Vagina (tissue), 2 donors: ENCODE data around the gene KCNC3. TPM values are rescaled to one million over a fixed set of nuclear protein-coding genes. Genes with fewer than 3 reads are reported as not detected.

Experiments
- DNase-seq, 2 donors: peaks; one replicate each; pipeline ENCODE4 v3.0.0-alpha.2; 2017; ENCODE audit errors: extremely low spot score in 2 of 2
- H3K27ac ChIP-seq: fragments of 200-600 bp; sonication (generic); one replicate; pipeline ENCODE4 v1.5.1; 2019
- H3K27me3 ChIP-seq: fragments of 200-600 bp; sonication (generic); one replicate; pipeline ENCODE4 v1.5.1; 2019
- H3K36me3 ChIP-seq, 2 donors: fragments of 200-600 bp; sonication (generic); one replicate each; pipeline ENCODE4 v1.5.1; 2017 to 2019
- H3K4me1 ChIP-seq: fragments of 200-600 bp; sonication (generic); one replicate; pipeline ENCODE4 v1.5.1; 2019
- H3K4me3 ChIP-seq, 2 donors: fragments of 200-600 bp; sonication (generic); 1 replicate in 1 of 2; 2 replicates in 1 of 2; pipeline ENCODE4 v1.5.1; 2016 to 2019
- H3K9me3 ChIP-seq: fragments of 200-600 bp; sonication (generic); one replicate; pipeline ENCODE4 v1.5.1; 2019
- POLR2A ChIP-seq, 2 donors: fragments of 450-650 bp; IDR thresholded peaks; one replicate each; pipeline ENCODE4 v1.6.1; 2017; ENCODE audit warnings: antibody characterized with exemption in 2 of 2, mild to moderate bottlenecking in 2 of 2, moderate library complexity in 2 of 2
- POLR2AphosphoS5 ChIP-seq, 2 donors: sonication (generic); formaldehyde crosslinking; IDR thresholded peaks; one replicate each; pipeline ENCODE4 v1.9.0; 2017; ENCODE audit warnings: antibody characterized with exemption in 2 of 2, mild to moderate bottlenecking in 2 of 2, low read depth in 1 of 2; ENCODE audit not compliant: insufficient read depth in 1 of 2
- intact Hi-C: fragments of 100-400 bp; cut with DNase I; formaldehyde crosslinking; loops from one replicate; pipeline ENCODE4 v1.15.1; 2023
- total RNA-seq: library from RNA; depleted of rRNA; stranded (reverse); fragments of >200 nt; gene quantifications from one replicate; pipeline ENCODE4 v1.2.3, GENCODE V29; 2016
- TF ChIP-seq, protein P1 (sequence below), 3 experiments: fragments of 450-650 bp in 2 of 3; fragments of 200-600 bp in 1 of 3; sonication (generic) in 1 of 3; IDR thresholded peaks; one replicate each; pipeline ENCODE4 v1.5.1; 2017 to 2019; ENCODE audit warnings: antibody characterized with exemption in 3 of 3, mild to moderate bottlenecking in 2 of 3, moderate library complexity in 2 of 3

KCNC3 gene
- total RNA-seq, 1 donor from 2014 or later = 0.98 TPM

DNA sequence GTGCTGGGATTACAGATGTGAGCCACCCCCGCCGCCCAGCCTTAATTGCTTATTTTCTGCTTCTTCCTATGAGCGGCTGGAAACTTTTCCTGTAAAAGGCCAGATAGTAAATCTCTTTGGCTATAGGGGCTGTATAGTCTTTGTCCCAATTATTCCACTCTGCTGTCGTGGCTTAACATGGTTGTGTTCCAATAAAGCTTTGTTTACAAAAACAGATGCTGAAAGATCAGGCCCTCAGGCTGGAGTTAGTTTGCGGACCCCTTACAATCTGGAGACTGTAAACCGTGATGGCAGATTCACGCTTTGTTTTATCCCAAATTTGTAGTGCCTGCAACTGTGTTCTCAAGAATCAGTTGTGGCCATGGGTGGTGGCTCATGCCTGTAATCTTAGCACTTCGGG lies 10.7 kb downstream of the KCNC3 start:
- peaks cover 11% of the 10 kb centered on the region for H3K27me3 ChIP-seq
- no peaks in the 10 kb centered on the region for H3K9me3 ChIP-seq
- TF ChIP-seq, protein P1, sequence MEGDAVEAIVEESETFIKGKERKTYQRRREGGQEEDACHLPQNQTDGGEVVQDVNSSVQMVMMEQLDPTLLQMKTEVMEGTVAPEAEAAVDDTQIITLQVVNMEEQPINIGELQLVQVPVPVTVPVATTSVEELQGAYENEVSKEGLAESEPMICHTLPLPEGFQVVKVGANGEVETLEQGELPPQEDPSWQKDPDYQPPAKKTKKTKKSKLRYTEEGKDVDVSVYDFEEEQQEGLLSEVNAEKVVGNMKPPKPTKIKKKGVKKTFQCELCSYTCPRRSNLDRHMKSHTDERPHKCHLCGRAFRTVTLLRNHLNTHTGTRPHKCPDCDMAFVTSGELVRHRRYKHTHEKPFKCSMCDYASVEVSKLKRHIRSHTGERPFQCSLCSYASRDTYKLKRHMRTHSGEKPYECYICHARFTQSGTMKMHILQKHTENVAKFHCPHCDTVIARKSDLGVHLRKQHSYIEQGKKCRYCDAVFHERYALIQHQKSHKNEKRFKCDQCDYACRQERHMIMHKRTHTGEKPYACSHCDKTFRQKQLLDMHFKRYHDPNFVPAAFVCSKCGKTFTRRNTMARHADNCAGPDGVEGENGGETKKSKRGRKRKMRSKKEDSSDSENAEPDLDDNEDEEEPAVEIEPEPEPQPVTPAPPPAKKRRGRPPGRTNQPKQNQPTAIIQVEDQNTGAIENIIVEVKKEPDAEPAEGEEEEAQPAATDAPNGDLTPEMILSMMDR (IDR thresholded peaks at IDR 0.05) = no peak
- TF ChIP-seq POLR2AphosphoS5 (IDR thresholded peaks at IDR 0.05; ENCODE audit: insufficient read depth in 1 of 2, low read depth in 1 of 2) (no peak), POLR2A (IDR thresholded peaks at IDR 0.05) (no peak)
- no peak overlapping the region for H3K4me3 ChIP-seq
- H3K36me3 ChIP-seq = no peaks in the 10 kb centered on the region
- H3K27ac ChIP-seq = no peak overlapping the region
- no peaks in the 10 kb centered on the region for H3K4me1 ChIP-seq
- intact Hi-C loops = no loop called here
- DNase-seq = no peak

GRCh38 chr19:50317115-50317514 lies 12.1 kb downstream of the KCNC3 start:
- Histone ChIP-seq H3K4me1 (no peaks in the 10 kb centered on the region), H3K9me3 (no peaks in the 10 kb centered on the region), H3K27ac (no peak overlapping the region), H3K4me3 (no peak overlapping the region), H3K36me3 (no peaks in the 10 kb centered on the region), H3K27me3 (peaks cover 23% of the 10 kb centered on the region)
- no peak for DNase-seq
- TF ChIP-seq POLR2AphosphoS5 (IDR thresholded peaks at IDR 0.05; ENCODE audit: insufficient read depth in 1 of 2, low read depth in 1 of 2) = no peak
- TF ChIP-seq, protein P1 (IDR thresholded peaks at IDR 0.05) = no peak
- intact Hi-C loops = no loop called here

GRCh38 chr19:50315773-50316448 lies 13.3 kb downstream of the KCNC3 start:
- no peaks in the 10 kb centered on the region for H3K9me3 ChIP-seq
- H3K4me1 ChIP-seq = no peaks in the 10 kb centered on the region
- no peak overlapping the region for H3K27ac ChIP-seq
- DNase-seq = no peak
- peaks cover 25% of the 10 kb centered on the region for H3K27me3 ChIP-seq
- intact Hi-C loops = no loop called here
- no peaks in the 10 kb centered on the region for H3K36me3 ChIP-seq
- no peak overlapping the region for H3K4me3 ChIP-seq
- TF ChIP-seq POLR2AphosphoS5 (IDR thresholded peaks at IDR 0.05; ENCODE audit: insufficient read depth in 1 of 2, low read depth in 1 of 2) (no peak), POLR2A (IDR thresholded peaks at IDR 0.05) (no peak)
- TF ChIP-seq, protein P1 (IDR thresholded peaks at IDR 0.05) = no peak

DNA sequence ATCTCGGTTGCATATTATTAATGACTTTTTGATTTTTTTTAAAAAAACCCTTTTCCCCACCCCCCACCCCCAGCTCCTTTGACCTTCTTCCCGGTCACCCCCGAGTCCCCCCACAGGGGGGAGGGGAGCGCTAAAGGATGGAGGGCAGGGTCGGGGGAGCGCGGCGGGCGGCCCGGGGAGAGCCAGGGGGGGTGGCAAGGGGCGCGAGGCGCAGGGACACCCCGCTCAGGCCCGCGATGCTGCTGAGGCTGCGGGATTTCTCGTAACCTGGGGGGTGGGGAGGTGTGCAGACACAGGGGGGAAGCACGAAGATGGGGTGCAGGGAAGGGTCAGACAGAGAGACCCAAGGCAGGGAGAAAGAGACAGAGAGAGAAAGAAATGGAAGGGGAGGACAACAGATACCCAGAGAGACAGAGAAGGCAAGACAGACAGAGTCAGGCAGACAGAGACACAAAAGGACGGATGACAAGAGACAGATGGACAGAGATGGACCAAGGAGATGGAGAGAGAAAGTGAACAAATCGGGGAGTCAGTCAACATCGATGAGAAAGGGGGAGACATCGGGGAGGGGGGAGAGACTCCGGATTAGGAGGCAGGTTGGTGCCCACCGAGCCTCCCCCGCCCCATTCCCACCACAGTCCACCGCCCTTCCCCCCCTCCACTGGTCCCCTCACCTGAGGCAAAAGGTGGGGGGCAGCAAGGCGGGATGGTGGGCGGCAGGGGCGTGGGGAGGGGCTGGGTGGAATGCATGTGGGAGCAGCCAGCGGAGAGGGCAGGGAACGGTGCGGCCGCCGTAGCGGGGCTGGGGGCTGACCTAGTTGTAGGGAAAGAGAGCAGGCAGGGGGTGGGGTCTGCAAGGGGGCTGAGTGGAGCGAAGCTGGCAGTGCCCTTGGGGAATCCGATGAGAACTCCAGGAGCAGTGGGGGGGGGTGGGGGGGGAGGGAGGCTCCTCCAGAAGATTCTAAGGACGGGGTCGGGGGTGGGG lies 14.2 kb downstream of the KCNC3 start:
- H3K9me3 ChIP-seq = no peaks in the 10 kb centered on the region
- no peaks in the 10 kb centered on the region for H3K36me3 ChIP-seq
- H3K27ac ChIP-seq = no peak overlapping the region
- no peaks in the 10 kb centered on the region for H3K4me1 ChIP-seq
- no peak overlapping the region for H3K4me3 ChIP-seq
- TF ChIP-seq, protein P1 (IDR thresholded peaks at IDR 0.05) = no peak
- TF ChIP-seq POLR2A (IDR thresholded peaks at IDR 0.05) (no peak), POLR2AphosphoS5 (IDR thresholded peaks at IDR 0.05; ENCODE audit: insufficient read depth in 1 of 2, low read depth in 1 of 2) (no peak)
- peaks cover 25% of the 10 kb centered on the region for H3K27me3 ChIP-seq
- no peak for DNase-seq
- intact Hi-C loops = no loop called here
